Measurements from ENCODE around the gene TRERF1. TPM values are rescaled to one million over a fixed set of nuclear protein-coding genes. Genes with fewer than 3 reads are reported as not detected.

Gene TRERF1
- 3.2 and 3.6 TPM in 2 replicates for total RNA-seq

DNA sequence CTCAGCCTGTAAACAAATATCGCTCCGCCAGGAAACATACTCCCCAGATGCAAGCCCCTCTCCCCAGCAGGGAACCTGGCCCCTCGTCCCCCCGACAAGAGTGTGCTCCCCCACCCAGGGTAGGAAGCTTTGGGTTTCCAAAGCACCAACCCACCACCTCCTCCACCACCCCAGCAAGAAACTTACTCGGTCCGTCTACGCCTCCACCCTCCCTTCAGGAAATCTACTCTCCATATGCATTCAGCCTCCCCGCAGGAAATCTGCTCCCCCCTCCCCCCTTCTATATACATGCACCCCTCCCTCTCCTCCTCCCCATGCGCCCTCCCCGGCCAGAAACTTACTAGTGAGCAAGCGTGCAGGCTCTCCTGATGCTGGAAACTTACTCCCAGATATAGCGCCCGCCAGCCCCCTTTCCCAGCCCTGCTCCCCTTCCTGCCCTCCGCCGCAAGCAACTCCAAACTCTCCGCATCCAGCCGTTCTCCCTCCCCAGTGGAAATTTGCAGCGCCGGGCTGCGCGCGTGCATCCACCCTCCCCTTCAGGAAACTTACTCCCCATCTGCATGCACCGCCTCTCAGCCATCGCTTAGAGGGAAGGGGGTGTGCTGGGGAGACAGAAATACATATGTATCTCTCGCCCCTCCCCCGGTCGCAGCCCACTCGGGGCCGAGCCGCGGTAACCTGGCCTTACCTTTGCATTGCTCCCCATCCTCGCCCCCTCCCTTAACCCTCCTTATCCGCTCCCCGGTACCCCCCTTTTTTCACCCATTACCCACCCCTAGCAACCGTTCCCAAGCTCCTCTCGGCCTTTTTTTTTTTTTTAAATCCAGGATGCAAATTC, at the start of gene TRERF1:
Gene TRERF1 (minus strand): TSS at position 594 of the 838 bp plus-strand sequence. CDS start 182,336 bp downstream, outside the sequence.

DNA sequence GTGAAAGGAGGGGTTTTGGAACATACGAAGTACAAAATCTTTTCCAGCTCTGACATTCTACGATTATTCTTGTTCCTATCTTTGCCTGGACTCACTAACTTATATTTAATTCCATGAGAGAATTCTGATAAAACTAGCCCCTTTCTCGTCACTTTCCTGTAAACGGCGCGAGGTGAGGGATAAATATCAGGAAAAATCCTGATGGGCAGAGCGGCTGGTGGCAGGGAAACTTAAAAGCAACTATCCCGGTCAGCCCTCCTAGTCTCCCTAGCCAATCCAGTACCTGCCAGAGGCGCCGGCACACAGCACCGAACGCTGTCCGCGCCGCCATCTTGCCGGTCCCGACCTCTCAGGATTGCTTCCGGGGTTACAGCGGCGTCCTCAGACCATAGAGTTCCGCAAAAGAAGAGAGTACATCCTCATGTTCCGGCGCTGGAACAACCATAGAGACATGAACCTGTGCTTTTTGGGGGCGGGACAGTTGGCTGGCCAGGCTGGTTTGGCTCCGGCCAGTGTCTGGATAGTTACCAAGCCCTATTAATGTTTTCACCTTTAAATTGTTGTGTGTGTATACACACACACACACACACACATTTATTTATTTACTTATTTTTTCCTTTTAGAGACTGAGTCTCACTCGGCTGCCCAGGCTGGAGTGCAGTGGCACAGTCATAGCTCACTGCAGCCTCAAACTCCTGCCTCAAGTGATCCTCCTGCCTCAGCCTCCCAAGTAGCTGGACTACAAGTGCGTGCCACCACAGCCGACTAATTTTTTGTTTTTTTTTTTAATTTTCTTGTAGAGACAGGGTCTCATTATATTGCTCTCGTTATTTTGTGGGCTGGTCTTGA, 234.0 kb downstream of the TRERF1 start, which contains the start of gene MRPS10:
Gene MRPS10 (minus strand): TSS at position 343 of the 849 bp plus-strand sequence. CDS start 12 bp downstream, at position 331.

Other genes with a start within 250 kb of the TRERF1 start
- 20.3 and 37.3 TPM in 2 replicates for gene MRPS10, start 234.1 kb downstream of the TRERF1 start, total RNA-seq
- 8.0 and 9.6 TPM in 2 replicates for gene UBR2, start 112.1 kb upstream of the TRERF1 start, total RNA-seq